ENCODE measurements around the gene CIRBP. TPM values are rescaled to one million over a fixed set of nuclear protein-coding genes. Genes with fewer than 3 reads are reported as not detected.
A peak's percentile ranks its signal among the peaks of the same experiment; 100 is the strongest.

CIRBP gene
- total and polyA plus RNA-seq, 9 of the 15 experiments (the other 6 are each of a cell fraction or from before 2014, with no cell fraction given): 20.5 to 327 (median 176) TPM

- TF ChIP-seq DEAF1 (CRISPR knock-in tag; IDR thresholded peaks at IDR 0.05): 0 out of 2 replicates have a peak, but pooled peaks have one; percentile 23
Observed at GRCh38 chr19:1248786-1249297, 20.3 kb upstream of the CIRBP start (continued).

- Histone ChIP-seq H3K9me3 (replicated peaks; ENCODE audit: control insufficient read depth, insufficient read depth, low read depth, low read length) (no peaks in the 10 kb centered on the region), H3K9ac (ENCODE audit: insufficient read depth in 1 of 2, low read depth in 2 of 2, low read length in 2 of 2) (peak overlapping the region; percentile 89 to 96), H3K36me3 (ENCODE audit: control insufficient read depth, insufficient read depth, low read length) (peaks cover 53% of the 10 kb centered on the region; the same call in 1 of the 3 replicates), H4K20me1 (replicated peaks; ENCODE audit: control insufficient read depth, insufficient read depth, low read length) (0 out of 2 replicates have a peak, but pooled peaks cover 5% of the 10 kb centered on the region), H2AFZ (ENCODE audit: low read depth, low read length) (no peak overlapping the region), H3K27me3 (ENCODE audit: control insufficient read depth in 2 of 2, insufficient read depth in 2 of 2, low read length in 2 of 2) (no peaks in the 10 kb centered on the region), H3K4me1 (replicated peaks in 1 of 2; ENCODE audit: control insufficient read depth in 2 of 2, insufficient read depth in 2 of 2, low read length in 2 of 2) (peaks cover 41 to 95% of the 10 kb centered on the region in 2 experiments), H3K27ac (ENCODE audit: extremely low read depth, low read depth, low read length) (peak overlapping the region; percentile 99), H3K9me1 (ENCODE audit: control insufficient read depth, insufficient read depth, low read length) (no peaks in the 10 kb centered on the region), H3K4me3 (peak overlapping the region; percentile 93), H3K79me2 (ENCODE audit: control insufficient read depth, insufficient read depth, low read length) (peaks cover 62% of the 10 kb centered on the region), H3K4me2 (ENCODE audit: insufficient read depth, low read length) (peak overlapping the region; percentile 84)
- ChIA-PET POLR2A (interaction anchor here (0.9 to 1.0 kb wide), 4 partner anchors 17 to 20 kb away, joined by 4 to 8 read pairs (median 4); partner anchors contain the start of gene CIRBP), CTCF (ENCODE audit: low intra/inter-chr PET ratio) (interaction anchor here (0.7 to 2.0 kb wide), 2 partner anchors 18 to 163 kb away, joined by 6 to 11 read pairs; no protein-coding TSS in a partner anchor)
- intact Hi-C loops (cut with micrococcal nuclease) (loop anchor here (1.0 kb wide), 1 partner anchor 17 kb away; no protein-coding TSS in a partner anchor), in situ Hi-C loops (cut with MboI) (loop anchor here (25.0 kb wide), 1 partner anchor 487 kb away; the partner anchor contains the start of gene MISP)
- ATAC-seq (peak; percentile 45), FAIRE-seq (peak; percentile 62), DNase-seq (ENCODE audit: extremely low read depth in 1 of 4, low spot score in 3 of 4) (peak; percentile 70 to 97 (median 82))
- WGBS (ENCODE audit: insufficient coverage, low coverage, missing lambda C conversion rate): 0% methylated on average over 23 of the region's 102 CpGs
- BruUV-seq (replicated peaks): no TSS peak
- TF ChIP-seq ZNF3 (CRISPR knock-in tag; IDR thresholded peaks at IDR 0.05) (no peak), RBM25 (IDR thresholded peaks at IDR 0.05; ENCODE audit: low read depth, low read length, severe bottlenecking) (no peak), DACH1 (IDR thresholded peaks at IDR 0.05; ENCODE audit: partially characterized antibody) (no peak), NCOA2 (IDR thresholded peaks at IDR 0.05; ENCODE audit: partially characterized antibody in 2 of 2) (no peak), NR2F6 (CRISPR knock-in tag; IDR thresholded peaks at IDR 0.05) (no peak), ZNF24 (IDR thresholded peaks at IDR 0.05) (no peak), ZNF644 (tag; IDR thresholded peaks at IDR 0.05; ENCODE audit: low read depth) (0 out of 2 replicates have a peak, but pooled peaks have one; percentile 1), ZBTB33 (CRISPR knock-in tag; IDR thresholded peaks at IDR 0.05) (no peak), TCF7L2 (IDR thresholded peaks at IDR 0.05; ENCODE audit: low read depth, low read length) (no peak), FUS (optimal IDR thresholded peaks at IDR 0.05; ENCODE audit: low read depth, low read length) (no peak), TRIM28 (IDR thresholded peaks at IDR 0.05) (no peak), NONO (IDR thresholded peaks at IDR 0.05; ENCODE audit: low read depth in 2 of 2, low read length in 1 of 2) (peak in 1 of 2 experiments; percentile 60; a peak in 3 of 4 replicates), CREB3L1 (IDR thresholded peaks at IDR 0.05; ENCODE audit: borderline replicate concordance, low read depth) (no peak)
Observed at GRCh38 chr19:1249298-1249989, 19.7 kb upstream of the CIRBP start.

Data from K562 (cell line).